Hindlimb muscle (tissue), 1 donor: ENCODE results near the gene CCNY. TPM values are rescaled to one million over a fixed set of nuclear protein-coding genes. Genes with fewer than 3 reads are reported as not detected.
A peak's percentile ranks its signal among the peaks of the same experiment; 100 is the strongest.
"Not testable (repeated sequence)": the region's sequence is repeated elsewhere in the genome, so short reads cannot be mapped to it uniquely, and the experiment has no call there.

ENCODE experiments used
- DNase-seq: peaks from one replicate; pipeline ENCODE4 v3.0.0-alpha.2; 2013
- polyA plus RNA-seq: library from polyadenylated mRNA; unstranded; fragments of 120-200 nt; gene quantifications from one replicate; pipeline ENCODE4 v1.2.1, GENCODE V29; 2013; ENCODE audit not compliant: insufficient read length

Gene CCNY
- polyA plus RNA-seq, 1 donor = 86.3 TPM

DNA sequence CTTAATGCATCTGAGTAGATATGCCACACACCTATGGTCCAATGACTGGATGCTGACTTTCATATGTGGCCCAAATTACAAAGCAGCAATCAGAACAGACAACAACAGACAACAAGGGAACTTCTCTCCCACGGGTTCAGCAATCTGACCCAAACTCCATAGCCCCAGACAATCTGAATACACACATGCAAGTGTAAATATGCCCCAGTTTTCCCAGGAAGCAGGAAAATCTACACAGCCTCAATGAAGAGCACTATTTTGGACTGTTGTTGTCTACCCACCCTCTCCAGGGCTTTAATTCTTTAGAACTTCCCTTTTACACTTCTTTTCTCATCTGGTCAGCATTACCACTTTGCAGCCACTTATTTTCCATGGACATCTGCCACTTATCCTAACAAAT is 2.0 kb upstream of the CCNY start:
- no peak for DNase-seq

DNA sequence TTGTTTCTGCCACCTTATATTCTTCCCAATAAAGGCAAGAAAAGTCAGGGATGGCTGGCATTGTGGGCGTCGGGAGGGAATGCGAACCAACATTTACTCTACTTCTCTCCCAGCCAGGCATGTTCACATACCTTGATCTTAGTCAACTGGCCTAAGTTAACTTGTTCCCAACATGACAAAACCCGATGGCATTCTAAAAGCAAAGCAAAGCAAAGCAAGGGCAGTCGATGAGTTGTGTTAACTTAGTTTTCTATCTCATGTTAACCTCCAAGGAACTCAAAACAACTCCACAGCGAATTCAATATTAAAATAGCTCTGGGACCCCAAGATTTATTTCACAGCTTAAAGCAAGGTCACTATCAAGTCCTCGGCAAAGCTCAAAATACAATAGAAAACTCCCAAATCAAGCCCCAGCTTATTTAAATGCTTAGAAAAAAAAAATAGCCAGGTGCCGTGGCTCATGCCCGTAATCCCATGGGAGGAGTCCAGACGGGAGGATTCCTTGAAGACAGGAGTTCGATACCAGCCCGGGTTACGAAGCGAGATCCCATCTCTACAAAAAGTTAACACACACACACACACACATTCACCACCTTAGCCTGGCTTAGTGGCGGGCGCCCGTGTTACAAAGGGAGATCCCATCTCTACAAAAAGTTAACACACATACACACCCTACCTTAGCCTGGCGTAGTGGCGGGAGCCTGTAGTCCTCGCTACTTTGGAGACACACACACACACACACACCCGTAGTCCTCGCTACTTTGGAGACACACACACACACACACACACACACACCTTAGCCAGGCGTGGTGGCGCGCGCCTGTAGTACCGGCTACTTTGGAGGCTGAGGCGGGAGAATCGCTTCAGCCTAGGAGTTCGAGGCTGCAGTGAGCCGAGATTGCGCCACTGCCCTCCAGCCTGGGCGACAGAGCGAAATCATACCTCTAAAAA is 901 bp upstream of the CCNY start:
- no peak for DNase-seq

DNA sequence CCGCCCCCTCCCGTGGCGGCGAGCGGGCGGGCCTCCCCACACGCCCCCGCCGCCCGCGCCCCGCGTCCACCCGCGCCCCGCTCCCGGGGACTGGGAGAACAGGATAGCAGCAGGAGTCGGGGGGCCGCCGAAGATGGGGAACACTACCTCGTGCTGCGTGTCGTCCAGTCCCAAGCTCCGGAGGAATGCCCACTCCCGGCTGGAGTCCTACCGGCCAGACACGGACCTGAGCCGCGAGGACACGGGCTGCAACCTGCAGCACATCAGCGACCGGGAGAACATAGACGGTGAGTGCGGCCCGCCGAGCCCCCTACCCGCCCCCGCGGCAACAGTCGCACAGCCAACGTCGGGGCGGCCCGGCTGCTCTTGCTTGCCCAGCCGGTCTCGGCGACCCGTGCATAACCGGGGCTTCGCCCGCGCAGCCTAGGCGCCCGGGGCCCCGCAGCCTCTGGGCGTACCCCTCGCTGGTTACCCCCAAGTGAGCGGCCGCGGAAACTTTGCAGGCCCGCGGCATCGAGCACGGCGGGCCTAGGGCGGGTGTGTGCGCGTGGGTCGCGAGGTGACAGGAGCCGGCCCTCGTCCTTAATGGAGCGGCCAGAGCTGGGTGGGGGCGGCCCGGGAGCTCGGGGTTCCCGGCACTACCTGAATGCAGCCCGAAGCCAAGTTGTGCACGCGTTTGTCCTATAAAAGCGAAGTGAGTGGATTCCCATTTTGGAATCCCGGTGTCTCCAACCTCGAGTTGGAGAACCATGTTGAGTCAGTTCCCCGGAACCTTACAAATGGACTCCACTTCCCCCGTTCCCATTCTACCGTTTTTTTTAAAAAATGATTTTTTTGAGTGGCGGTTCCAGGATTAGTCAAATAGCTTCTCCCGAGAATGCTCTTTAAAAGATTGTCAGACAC is 863 bp downstream of the CCNY start:
- peak; percentile 31 for DNase-seq

- no peak for DNase-seq
These were observed 3.6 kb downstream of the CCNY start for GRCh38 chr10:35339942-35340341.

DNA sequence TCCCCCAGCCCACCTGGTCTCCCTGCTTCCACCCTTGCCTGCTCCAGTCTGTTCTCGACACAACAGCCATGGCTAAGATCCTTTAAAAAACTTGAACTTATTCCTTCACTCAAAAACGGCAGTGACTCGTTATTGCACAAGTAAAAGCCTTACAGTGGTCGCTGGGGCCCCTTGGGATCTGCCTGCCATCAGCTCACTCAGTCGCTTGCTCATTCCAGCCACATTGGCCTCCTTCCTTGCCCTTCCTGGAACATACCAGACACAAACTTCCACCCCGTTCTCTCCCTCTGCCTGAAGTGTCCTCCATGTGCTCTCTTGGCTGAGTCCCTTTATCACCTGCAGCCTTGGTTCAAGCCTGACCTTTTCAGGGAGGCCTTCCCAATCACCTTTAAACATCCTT is 4.7 kb downstream of the CCNY start:
- DNase-seq = no peak

DNA sequence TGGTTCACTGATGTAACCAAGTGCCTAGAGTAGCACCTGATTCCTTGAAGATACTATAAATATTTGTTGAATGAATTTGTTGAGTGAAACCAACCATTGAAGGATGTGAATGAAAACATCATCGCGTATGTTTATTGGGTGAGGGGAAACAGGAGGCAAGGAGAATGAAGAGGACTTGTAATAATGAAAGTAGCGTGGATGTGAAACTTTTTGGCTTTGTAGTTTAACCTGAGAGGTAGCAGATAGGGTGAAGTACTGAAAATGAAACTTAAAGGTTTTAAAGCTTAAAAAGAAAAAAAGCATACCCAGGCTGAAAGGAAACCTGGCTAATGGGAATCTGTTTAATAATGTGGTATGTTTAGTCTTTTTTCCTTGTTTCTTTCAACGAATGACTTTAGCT is 5.2 kb downstream of the CCNY start:
- DNase-seq = no peak

- no peak for DNase-seq
These were observed 6.0 kb downstream of the CCNY start for GRCh38 chr10:35342183-35342753.

- DNase-seq = no peak
These were observed 7.4 kb downstream of the CCNY start for GRCh38 chr10:35343739-35344138.

- DNase-seq = no peak
These were observed 9.1 kb downstream of the CCNY start for GRCh38 chr10:35345383-35345742.

- DNase-seq = no peak
These were observed 9.9 kb downstream of the CCNY start for GRCh38 chr10:35346248-35346647.

GRCh38 chr10:35347121-35347562 is 10.8 kb downstream of the CCNY start:
- DNase-seq = no peak

DNA sequence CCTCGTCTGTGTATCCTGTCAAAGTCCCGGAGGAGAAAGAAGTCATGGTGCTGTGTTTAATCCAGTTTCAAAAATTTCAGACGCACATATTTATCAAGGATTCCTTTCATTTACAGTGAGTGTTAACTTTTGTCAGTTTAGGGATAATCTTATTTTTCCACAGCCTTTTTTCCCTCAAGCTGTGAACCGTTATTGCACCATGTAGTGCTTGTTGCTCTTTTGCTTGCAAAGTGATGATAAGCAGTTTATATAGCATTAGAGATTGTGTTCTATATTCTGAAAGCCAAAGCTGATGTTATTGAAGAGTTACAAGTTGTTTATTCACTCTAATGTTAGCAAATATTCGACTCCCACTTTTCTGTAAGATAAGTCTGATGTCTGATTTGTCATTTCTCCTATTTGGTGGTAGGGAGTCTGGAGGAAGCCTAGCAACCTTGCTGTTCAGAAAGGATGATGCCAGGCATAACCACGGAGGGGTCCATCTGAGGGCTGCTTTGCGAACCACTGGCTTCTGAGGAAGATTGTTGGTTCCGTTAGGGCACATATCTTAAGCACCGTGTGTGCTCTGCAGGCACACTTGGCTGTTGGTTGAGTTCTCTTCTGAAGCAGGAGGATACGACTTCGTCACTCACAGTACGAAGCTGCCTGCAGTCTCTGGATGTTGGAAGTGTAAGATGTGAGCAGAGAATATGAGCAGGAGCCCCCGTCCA is 11.7 kb downstream of the CCNY start:
- DNase-seq = no peak

DNA sequence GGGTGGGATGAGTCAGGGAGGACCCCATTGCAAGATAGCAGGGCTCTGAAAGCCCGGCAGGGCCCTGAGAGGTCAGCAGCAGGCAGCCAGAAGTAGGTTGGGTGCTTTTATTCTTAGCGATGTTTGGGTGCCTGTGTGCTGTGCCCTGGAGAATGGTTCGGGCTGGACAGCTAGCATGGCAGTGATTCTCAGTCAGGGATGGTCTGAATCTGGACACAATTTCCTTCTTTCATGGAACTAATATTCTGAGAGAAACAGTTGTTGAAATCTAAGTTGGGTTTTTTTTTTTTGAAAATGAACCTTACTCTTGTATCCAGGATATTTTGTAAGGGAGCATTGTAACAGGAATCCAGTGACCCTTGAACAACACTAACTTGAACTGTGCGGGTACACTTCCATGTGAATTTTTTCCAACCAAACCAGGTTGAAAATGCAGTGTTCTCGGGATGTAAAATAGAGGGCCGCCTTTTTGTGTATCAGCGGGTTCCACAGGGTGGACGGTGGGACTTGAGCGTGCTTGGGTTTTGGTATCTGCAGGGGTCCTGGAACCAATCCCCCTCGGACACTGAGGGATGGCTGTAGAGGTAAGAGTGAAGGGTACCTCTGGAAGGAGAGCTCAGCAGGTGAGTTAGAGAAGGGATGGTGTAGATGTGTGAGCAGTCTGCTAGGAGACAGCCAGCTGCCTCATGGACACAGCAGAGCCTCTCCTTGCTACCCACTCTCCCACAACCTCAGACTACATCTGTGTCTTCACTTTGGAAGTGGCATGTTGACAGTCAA is 12.5 kb downstream of the CCNY start:
- no peak for DNase-seq

- DNase-seq = no peak
These were observed 13.1 kb downstream of the CCNY start for GRCh38 chr10:35349389-35349915.

- DNase-seq = no peak
These were observed 14.7 kb downstream of the CCNY start for GRCh38 chr10:35351021-35351420.

DNA sequence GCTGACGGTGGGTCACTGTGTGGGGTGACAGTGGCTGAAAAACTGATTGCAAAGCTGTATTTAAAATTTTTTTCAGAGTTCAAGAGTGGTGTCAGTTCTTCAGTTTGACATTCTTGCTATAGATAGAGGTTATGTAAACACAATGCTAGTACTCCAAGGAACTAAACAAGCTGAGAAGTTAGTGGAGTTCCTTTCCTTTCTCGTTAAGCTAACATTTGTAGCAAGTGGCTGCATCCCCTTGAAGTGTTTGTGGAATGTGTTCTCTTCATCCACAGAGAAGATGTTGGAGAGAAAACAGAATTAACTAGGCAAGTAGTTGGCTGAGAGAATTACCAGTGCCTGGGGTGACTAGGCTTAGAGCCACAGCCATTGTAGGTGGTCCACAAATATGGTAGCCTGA is 15.8 kb downstream of the CCNY start:
- no peak for DNase-seq

DNA sequence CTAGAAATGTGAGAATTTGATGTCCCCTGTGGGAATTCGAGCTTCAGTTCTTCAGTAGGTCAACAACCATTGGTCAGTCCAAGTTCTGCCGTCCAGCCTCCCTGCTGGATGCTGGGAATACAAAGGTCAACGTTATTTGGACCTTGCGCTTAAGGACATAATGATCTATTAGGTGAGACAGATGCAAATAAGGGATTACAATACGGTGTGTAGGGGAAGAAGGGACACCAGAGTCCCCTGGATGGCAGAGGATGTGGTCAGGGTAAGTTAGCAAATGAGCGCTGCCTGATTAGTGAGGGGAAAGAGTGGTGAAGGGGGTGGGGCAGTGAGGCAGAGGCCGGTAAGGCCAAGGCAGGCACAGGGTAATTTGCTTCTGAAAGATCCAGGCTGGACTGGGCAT is 16.2 kb downstream of the CCNY start:
- no peak for DNase-seq

DNA sequence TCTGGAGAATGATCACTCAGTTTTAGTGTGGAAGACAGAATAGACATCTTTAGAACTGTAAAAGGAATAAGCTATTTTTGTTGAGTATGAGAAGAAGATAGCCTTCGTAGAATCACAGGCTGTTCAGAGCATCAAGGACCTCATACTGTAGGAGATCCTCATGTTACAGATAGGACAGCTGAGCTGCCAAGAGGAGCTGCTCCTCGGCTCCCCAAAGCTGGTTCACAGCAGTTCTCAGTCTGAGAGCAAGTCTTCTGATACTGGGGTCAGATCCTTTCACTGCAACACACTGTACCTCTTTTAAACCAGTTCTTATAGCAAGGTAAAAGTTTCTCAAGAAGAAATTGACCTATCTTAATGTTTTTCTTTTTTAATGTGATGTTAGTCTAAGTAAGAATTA is 17.1 kb downstream of the CCNY start:
- DNase-seq = no peak

- no peak for DNase-seq
These were observed 17.5 kb downstream of the CCNY start for GRCh38 chr10:35353805-35354204.

GRCh38 chr10:35354257-35354656 is 17.9 kb downstream of the CCNY start:
- DNase-seq = not testable (repeated sequence)

GRCh38 chr10:35355971-35356724 is 19.8 kb downstream of the CCNY start:
- DNase-seq = no peak
